Neuronal stem cell (in vitro differentiated cells): ENCODE measurements around the gene RALGPS1.

Experiments used
- DNase-seq: peaks from one replicate; pipeline ENCODE4 v3.0.0-alpha.2; 2013; ENCODE audit warnings: low spot score
- H2AFZ ChIP-seq: one replicate; pipeline ENCODE4 v1.6.1; 2013; ENCODE audit warnings: mild to moderate bottlenecking, low read length, inconsistent platforms
- H2AK5ac ChIP-seq: 2 replicates; pipeline ENCODE4 v1.6.1; 2013; ENCODE audit warnings: low read depth, mild to moderate bottlenecking, inconsistent platforms, low read length, moderate library complexity, mixed read lengths
- H2BK120ac ChIP-seq: 2 replicates; pipeline ENCODE4 v1.6.1; 2013; ENCODE audit warnings: low read depth, mild to moderate bottlenecking, inconsistent platforms, low read length, moderate library complexity, mixed read lengths
- H2BK12ac ChIP-seq: one replicate; pipeline ENCODE4 v1.6.1; 2013; ENCODE audit warnings: low read length, inconsistent platforms
- H2BK15ac ChIP-seq: 2 replicates; pipeline ENCODE4 v1.6.1; 2013; ENCODE audit warnings: mild to moderate bottlenecking, low read length, inconsistent platforms, mixed read lengths
- H2BK5ac ChIP-seq: one replicate; pipeline ENCODE4 v1.6.1; 2013; ENCODE audit warnings: inconsistent platforms, mild to moderate bottlenecking, low read length, moderate library complexity
- H3K14ac ChIP-seq: one replicate; pipeline ENCODE4 v1.6.1; 2013; ENCODE audit warnings: low read length, inconsistent platforms
- H3K18ac ChIP-seq: 2 replicates; pipeline ENCODE4 v1.6.1; 2013; ENCODE audit warnings: low read length, inconsistent platforms
- H3K23ac ChIP-seq: 2 replicates; pipeline ENCODE4 v1.6.1; 2013; ENCODE audit warnings: low read depth, mild to moderate bottlenecking, mixed read lengths, low read length, inconsistent platforms; ENCODE audit not compliant: poor library complexity
- H3K27ac ChIP-seq: replicated peaks from 3 replicates; pipeline ENCODE4 v1.5.1; 2013; ENCODE audit warnings: low read length, inconsistent platforms
- H3K27me3 ChIP-seq, 3 experiments: 2 replicates each; pipeline ENCODE4 v1.6.1; 2013; ENCODE audit warnings: low read length in 3 of 3, mild to moderate bottlenecking in 2 of 3, inconsistent platforms in 1 of 3, low read depth in 1 of 3, mixed read lengths in 1 of 3, moderate library complexity in 1 of 3; ENCODE audit not compliant: control insufficient read depth in 3 of 3, insufficient read depth in 3 of 3
- H3K36me3 ChIP-seq, 2 donors: replicated peaks in 1 of 2; 2 replicates each; pipeline ENCODE4 v1.6.1; 2013; ENCODE audit warnings: low read length in 2 of 2; ENCODE audit not compliant: control insufficient read depth in 2 of 2, insufficient read depth in 2 of 2
- H3K4ac ChIP-seq: 2 replicates; pipeline ENCODE4 v1.6.1; 2013; ENCODE audit warnings: inconsistent platforms, mild to moderate bottlenecking, low read length, moderate library complexity
- H3K4me1 ChIP-seq, 2 donors: 1 replicate in 1 of 2; 2 replicates in 1 of 2; pipeline ENCODE4 v1.6.1; 2013; ENCODE audit warnings: low read length in 2 of 2, low read depth in 1 of 2; ENCODE audit not compliant: control insufficient read depth in 2 of 2, insufficient read depth in 1 of 2
- H3K4me2 ChIP-seq: one replicate; pipeline ENCODE4 v1.6.1; 2013; ENCODE audit warnings: mild to moderate bottlenecking, low read length, inconsistent platforms; ENCODE audit not compliant: insufficient read depth, poor library complexity, severe bottlenecking
- H3K4me3 ChIP-seq, 2 donors: 2 replicates each; pipeline ENCODE4 v1.5.1; 2013; ENCODE audit warnings: low read length in 2 of 2, mild to moderate bottlenecking in 2 of 2, inconsistent platforms in 1 of 2, moderate library complexity in 1 of 2
- H3K79me1 ChIP-seq: one replicate; pipeline ENCODE4 v1.6.1; 2013; ENCODE audit warnings: low read depth, mild to moderate bottlenecking, inconsistent platforms, low read length, moderate library complexity
- H3K9ac ChIP-seq: one replicate; pipeline ENCODE4 v1.6.1; 2013; ENCODE audit warnings: mild to moderate bottlenecking, low read depth, low read length, inconsistent platforms; ENCODE audit not compliant: poor library complexity
- H3K9me3 ChIP-seq, 2 donors: replicated peaks in 1 of 2; 2 replicates each; pipeline versions ENCODE3 to v1.6.1; 2013; ENCODE audit warnings: low read length in 2 of 2, mild to moderate bottlenecking in 2 of 2, inconsistent platforms in 1 of 2, low read depth in 1 of 2, mixed read lengths in 1 of 2, moderate library complexity in 1 of 2; ENCODE audit not compliant: control insufficient read depth in 2 of 2, insufficient read depth in 1 of 2
- H4K8ac ChIP-seq: one replicate; pipeline ENCODE4 v1.6.1; 2013; ENCODE audit warnings: low read depth, mild to moderate bottlenecking, inconsistent platforms, low read length, moderate library complexity
- H4K91ac ChIP-seq: one replicate; pipeline ENCODE4 v1.6.1; 2013; ENCODE audit warnings: low read length, low read depth, mild to moderate bottlenecking, inconsistent platforms; ENCODE audit not compliant: poor library complexity
- WGBS, 2 donors: extraction: QIAGEN DNeasy Blood & Tissue Kit; methylation state at CpG; one replicate each; pipeline ENCODE4 v1.1.7; 2013; ENCODE audit warnings: missing lambda C conversion rate in 2 of 2, mixed read lengths in 1 of 2; ENCODE audit not compliant: insufficient read length in 2 of 2, insufficient replicate concordance in 1 of 2; ENCODE audit errors: extremely low coverage in 2 of 2; 5-methylcytosine and 5-hydroxymethylcytosine counted together

Gene RALGPS1

GRCh38 chr9:127206666-127207065 lies 292.1 kb downstream of the RALGPS1 start:
- no CpG with 5 or more reads among the region's 3 CpGs for WGBS, 2 donors
- no peak overlapping the region for H2AFZ ChIP-seq
- DNase-seq: no peak
- no peak overlapping the region for H3K27ac ChIP-seq
- no peak overlapping the region for H3K18ac ChIP-seq
- H2BK5ac ChIP-seq: no peak overlapping the region
- no peaks in the 10 kb centered on the region for H3K27me3 ChIP-seq
- no peak overlapping the region for H2BK12ac ChIP-seq
- no peak overlapping the region for H3K4me3 ChIP-seq
- H3K14ac ChIP-seq: no peak overlapping the region
- no peak overlapping the region for H3K4ac ChIP-seq
- H3K36me3 ChIP-seq: no peaks in the 10 kb centered on the region
- H3K4me1 ChIP-seq: peaks cover 6 to 16% of the 10 kb centered on the region in 2 donors
- no peak overlapping the region for H2AK5ac ChIP-seq
- H3K9ac ChIP-seq: no peak overlapping the region
- H4K91ac ChIP-seq: no peak overlapping the region
- H3K23ac ChIP-seq: no peak overlapping the region
- H3K4me2 ChIP-seq: no peak overlapping the region
- no peaks in the 10 kb centered on the region for H3K79me1 ChIP-seq
- H4K8ac ChIP-seq: no peak overlapping the region
- no peaks in the 10 kb centered on the region for H3K9me3 ChIP-seq
- no peak overlapping the region for H2BK15ac ChIP-seq
- no peak overlapping the region for H2BK120ac ChIP-seq

GRCh38 chr9:127207734-127208410 lies 293.3 kb downstream of the RALGPS1 start:
- Histone ChIP-seq H3K9me3 (no peaks in the 10 kb centered on the region), H3K79me1 (no peaks in the 10 kb centered on the region), H2BK120ac (no peak overlapping the region), H3K27ac (no peak overlapping the region), H3K14ac (no peak overlapping the region), H2BK15ac (no peak overlapping the region), H4K8ac (no peak overlapping the region), H3K4me3 (no peak overlapping the region), H4K91ac (no peak overlapping the region), H3K4ac (no peak overlapping the region), H2AK5ac (no peak overlapping the region), H3K4me2 (no peak overlapping the region), H3K18ac (peak overlapping the region; percentile 46), H2BK12ac (no peak overlapping the region), H3K4me1 (peaks cover 6 to 17% of the 10 kb centered on the region in 2 donors), H3K36me3 (no peaks in the 10 kb centered on the region), H2BK5ac (no peak overlapping the region), H2AFZ (no peak overlapping the region), H3K9ac (no peak overlapping the region), H3K27me3 (no peaks in the 10 kb centered on the region), H3K23ac (peak overlapping the region; percentile 35)
- DNase-seq: no peak
- no CpG with 5 or more reads among the region's 11 CpGs for WGBS, 2 donors

DNA sequence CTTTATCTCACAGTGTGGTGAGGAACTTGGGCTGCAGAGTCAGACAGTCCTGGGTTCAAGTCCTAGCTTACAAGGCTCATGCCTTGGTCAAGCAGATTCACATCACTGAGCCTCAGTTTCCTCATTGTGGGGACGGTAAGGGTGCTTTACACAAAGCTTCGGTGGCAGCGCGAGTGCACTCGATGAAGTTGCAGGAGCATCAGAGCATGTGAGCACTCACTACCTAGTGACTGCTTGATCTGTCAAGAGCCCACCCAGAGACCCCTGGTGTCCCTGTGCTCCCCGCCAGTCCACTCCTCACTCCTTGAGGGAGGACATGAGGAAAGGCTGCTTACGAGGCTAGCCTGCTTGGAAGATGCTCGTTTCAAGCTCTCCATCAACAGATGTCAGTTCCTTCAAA lies 293.8 kb downstream of the RALGPS1 start:
- Histone ChIP-seq H3K4me2 (no peak overlapping the region), H3K36me3 (no peaks in the 10 kb centered on the region), H3K23ac (no peak overlapping the region), H3K27ac (no peak overlapping the region), H3K4me1 (peaks cover 6 to 17% of the 10 kb centered on the region in 2 donors), H3K27me3 (no peaks in the 10 kb centered on the region), H3K4me3 (no peak overlapping the region), H3K4ac (no peak overlapping the region), H3K79me1 (no peaks in the 10 kb centered on the region), H4K8ac (no peak overlapping the region), H3K14ac (no peak overlapping the region), H2BK120ac (no peak overlapping the region), H4K91ac (no peak overlapping the region), H3K9ac (no peak overlapping the region), H2BK5ac (no peak overlapping the region), H2BK12ac (no peak overlapping the region), H3K18ac (no peak overlapping the region), H2AFZ (no peak overlapping the region), H3K9me3 (no peaks in the 10 kb centered on the region), H2BK15ac (no peak overlapping the region), H2AK5ac (no peak overlapping the region)
- no peak for DNase-seq
- no CpG with 5 or more reads among the region's 8 CpGs for WGBS, 2 donors

DNA sequence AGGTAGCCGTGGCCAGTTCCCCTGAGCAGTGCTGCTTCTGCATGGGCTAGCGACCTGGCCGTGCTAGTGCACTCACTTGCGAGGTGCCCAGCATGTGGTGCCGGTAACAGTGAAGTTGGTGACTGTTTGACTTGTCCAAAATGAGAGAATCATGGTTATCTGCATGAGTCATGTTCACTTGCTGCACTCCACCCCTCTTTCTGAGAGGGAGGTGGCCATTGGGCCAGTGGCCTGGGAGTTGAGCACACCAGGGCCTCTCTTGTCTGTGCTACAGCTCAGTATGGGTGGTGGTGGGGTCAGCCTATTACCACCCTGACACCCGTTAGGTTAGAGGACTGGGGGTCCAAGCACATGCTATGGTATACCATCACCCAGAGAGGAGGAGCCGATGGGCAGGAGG lies 294.6 kb downstream of the RALGPS1 start:
- Histone ChIP-seq H4K8ac (no peak overlapping the region), H3K27ac (no peak overlapping the region), H2BK15ac (no peak overlapping the region), H3K9ac (no peak overlapping the region), H3K36me3 (no peaks in the 10 kb centered on the region), H3K4ac (no peak overlapping the region), H2AK5ac (no peak overlapping the region), H3K9me3 (no peaks in the 10 kb centered on the region), H3K4me2 (no peak overlapping the region), H3K4me3 (no peak overlapping the region), H2BK12ac (no peak overlapping the region), H3K4me1 (peaks cover 6 to 17% of the 10 kb centered on the region in 2 donors), H2BK120ac (no peak overlapping the region), H3K79me1 (no peaks in the 10 kb centered on the region), H3K18ac (no peak overlapping the region), H2AFZ (no peak overlapping the region), H3K14ac (no peak overlapping the region), H2BK5ac (no peak overlapping the region), H3K23ac (peak overlapping the region; percentile 13), H3K27me3 (no peaks in the 10 kb centered on the region), H4K91ac (no peak overlapping the region)
- no peak for DNase-seq
- WGBS, 2 donors: no CpG with 5 or more reads among the region's 7 CpGs
